ENCODE data around the gene CAPN9.

The CAPN9 gene

DNA sequence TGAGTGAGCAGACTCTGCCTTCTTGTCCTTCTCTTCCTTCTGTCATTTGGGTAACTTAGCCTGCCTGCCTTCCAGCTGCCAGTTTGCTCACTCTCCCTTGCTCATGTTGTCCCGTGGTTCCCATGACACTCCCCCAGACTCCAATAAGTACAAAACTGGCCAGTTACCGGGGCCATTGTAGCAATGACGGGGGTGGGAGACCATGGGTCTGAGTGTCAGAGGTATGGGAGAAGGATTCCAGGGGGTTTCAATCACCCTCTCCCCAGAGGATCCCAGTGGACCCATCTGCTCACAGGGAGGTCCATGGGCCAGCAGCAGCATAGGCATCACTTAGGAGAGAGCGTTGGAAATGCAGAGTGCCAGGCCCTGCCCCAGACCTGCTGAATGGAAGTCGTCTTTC lies 51.3 kb downstream of the CAPN9 start:
- DNase-seq = no peak

DNA sequence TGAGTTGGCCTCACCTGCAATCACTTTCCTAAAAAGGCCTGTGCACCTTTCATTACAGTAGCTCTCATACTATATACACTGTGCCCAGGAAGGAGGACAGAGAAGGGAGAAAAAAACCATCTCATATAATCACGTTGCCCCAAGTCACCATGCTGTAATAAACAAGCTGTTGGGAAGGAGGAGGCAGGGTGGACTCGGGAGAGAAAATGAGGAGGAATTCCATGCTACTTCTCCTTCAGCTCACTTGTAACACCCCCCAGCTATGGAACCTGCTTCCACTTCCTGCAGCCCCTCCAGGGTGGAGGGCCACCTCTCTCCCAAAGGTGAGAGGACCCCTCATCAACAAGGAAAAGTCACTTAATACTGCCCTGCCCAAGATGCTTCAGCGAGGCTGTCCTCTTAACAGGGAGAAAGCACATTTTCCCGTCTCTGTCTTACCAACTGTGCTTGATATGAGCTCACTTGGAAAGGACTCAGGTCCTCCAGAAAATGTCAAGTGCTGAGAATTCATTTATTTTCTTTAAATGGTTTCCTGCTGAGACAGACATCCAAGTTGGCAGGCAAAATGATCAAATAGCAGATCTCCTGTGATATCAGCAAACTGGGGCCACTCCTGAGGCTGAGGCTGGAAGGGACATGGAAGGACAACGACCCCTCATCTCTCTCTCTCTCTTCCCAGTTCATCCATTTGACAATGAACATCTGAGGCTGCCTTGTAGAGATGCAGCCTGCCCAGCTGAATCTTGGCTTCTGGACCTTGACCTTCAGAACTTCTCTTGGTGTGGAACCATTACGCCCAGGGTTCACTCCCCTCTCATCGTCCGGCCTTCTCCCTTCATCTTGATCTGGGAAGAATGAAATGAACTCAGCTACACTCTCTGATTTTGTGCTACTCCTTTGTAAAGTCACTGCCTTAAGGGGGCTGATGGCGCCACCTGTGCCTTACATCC lies 54.0 kb downstream of the CAPN9 start:
- no peak for DNase-seq

- no peak for DNase-seq
Measured at GRCh38 chr1:230804396-230804795, 57.2 kb downstream of the CAPN9 start.

DNA sequence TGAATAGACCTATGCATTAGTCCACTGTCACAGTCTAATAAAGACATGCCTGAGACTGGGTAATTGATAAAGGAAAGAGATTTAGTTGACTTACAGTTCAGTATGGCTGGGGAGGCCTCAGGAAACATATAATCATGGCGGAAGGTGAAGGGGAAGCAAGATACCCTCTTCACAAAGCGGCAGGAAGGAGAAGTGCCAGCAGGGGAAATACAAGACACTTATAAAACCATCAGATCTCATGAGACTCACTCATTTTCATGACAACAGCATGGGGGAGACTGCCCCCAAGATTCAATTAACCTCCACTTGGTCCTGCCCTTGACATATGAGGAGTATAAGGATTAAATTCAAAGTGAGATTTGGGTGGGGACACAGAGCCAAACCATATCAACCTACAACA lies 59.4 kb downstream of the CAPN9 start:
- DNase-seq = no peak

- no peak for DNase-seq
Measured at GRCh38 chr1:230807029-230807428, 59.8 kb downstream of the CAPN9 start.

DNA sequence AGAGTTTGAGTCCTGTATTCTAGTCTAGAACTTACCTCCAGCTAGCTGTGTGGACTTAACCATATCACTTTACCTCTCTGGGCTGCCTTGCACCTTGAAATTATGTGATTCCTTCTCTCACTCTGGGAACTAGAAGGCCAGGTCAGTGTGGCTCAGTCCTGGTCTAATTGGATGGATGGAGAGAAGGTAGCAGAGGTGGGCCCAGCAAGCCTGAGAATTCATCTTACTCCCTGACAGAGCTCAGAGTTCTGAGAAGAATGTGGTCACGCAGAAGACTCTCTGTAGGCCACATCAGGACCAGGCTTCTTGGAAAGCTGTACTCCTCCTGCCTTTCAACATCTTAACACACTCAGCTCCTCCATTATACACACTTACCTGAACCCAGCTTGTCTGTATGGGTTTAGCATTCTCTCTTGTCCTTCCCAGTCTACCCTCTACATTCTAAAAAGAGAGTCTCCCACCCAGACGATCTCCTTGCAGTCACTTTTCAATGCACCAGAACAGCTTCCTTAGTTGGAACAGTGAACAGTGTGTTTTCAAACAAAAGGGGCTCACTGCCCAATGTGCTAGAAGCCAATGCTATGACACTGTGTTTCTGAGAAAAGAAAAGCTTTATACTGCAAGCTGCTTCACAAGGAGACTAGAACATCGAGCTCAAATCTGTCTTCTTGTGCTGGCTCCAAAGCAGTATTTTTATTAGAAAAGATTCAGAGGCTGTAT lies 60.5 kb downstream of the CAPN9 start:
- no peak for DNase-seq

GRCh38 chr1:230808281-230808872 lies 61.2 kb downstream of the CAPN9 start:
- no peak for DNase-seq

DNA sequence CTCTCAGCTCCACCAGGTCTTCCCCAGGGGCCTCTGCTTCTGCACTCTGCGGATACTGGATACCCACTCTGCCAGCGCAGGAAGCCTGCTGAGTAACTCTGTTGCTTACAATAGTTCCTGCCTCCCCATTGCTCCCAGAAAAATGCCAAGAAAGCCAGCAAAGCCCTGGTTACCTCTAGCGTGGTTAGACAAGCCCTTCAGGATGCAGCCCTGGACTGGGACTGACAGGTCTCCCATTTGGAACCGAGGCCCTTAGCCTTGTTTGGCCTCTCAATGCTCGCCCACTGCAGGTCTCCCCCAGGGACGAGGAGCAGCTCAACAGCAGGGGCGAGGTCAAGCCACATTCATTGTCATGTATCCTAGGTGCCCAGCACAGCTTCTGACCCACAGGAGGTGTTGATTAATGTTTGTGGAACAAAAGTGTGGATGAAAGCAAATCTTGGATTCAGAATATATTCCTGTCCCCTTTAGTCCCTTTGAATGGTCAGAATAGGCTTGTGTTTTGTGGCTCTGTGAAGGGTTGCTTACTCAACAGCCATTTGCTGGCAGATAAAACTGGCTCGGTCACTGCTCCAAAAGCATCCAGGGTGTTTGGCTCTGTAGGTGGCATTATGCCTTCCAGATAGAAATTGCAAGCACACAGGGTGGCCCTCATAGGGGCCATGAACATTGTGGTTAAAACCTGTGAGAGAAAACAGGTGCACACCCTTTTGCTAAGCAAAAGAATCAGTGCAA lies 62.2 kb downstream of the CAPN9 start:
- DNase-seq = no peak

GRCh38 chr1:230812568-230812967 lies 65.4 kb downstream of the CAPN9 start:
- DNase-seq = no peak

DNA sequence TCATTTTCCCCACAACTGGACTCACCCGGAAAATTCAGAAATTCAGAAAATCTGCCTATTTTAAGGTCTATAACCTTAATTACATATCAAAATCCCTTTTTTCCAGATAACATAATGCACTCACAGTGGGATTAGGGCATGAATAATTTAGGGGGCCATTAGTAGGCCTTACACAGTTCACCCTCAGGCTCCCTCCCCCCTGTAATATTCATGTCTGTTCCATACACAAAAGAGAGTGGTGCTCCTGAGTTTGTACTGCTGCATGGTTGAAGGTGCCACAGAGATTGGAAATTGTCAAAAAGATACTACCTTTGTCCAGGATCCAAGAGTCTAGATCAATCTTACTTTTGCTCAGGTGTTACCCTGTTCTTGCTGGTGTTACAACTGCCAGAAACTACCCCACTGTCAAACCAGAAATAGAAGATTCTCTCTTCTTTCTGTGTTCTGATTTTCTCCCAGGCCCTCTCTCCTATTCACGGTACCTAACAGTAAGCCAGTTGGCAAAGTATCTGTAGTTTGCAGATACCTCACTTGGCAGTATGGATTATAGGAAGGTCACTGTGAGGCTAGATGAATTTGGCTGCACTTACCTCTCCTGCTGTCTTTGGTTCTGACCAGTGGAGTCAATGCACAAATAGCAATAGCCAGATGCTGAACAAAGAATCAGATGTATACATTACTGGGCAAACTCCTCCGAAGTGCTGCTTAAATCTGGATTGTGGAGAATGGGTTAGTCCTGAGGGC lies 67.9 kb downstream of the CAPN9 start:
- no peak for DNase-seq

DNA sequence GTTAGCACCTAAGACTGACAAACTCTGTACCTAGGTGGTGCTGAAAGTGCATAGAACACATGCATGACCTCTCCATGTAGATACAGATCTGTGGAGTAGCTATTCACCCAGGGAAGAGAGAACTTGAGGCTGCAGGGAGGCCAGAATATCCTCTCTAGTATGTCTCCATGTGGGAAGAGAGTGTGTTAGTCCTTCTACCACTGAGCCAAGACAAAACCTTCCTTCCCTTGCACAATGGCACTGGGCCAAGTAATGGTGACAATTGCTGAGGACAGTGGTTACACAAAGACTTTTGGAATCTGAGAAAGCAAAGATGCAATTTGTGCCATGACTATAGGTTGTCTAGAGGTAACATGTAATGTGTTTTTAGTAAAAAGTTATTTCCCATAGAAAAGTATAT lies 68.8 kb downstream of the CAPN9 start:
- DNase-seq = no peak

DNA sequence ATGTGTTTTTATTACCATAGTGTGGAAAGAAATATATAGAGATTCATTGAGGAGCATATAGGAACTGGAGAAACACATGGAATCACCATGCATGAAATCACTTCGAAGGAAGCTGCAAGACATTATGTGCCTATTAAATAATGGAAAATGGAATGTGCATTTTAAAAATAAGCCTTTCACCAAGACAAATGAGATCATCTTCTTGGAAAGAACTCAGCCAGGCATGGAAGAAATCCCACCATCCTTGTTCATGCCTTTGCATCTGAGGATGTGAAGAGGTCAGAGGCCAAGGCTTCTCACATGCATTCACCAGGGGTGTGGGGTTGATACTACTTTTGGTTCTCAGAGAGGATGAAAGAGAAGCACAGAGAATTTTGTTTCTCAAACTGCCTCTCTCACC lies 71.2 kb downstream of the CAPN9 start:
- no peak for DNase-seq

DNA sequence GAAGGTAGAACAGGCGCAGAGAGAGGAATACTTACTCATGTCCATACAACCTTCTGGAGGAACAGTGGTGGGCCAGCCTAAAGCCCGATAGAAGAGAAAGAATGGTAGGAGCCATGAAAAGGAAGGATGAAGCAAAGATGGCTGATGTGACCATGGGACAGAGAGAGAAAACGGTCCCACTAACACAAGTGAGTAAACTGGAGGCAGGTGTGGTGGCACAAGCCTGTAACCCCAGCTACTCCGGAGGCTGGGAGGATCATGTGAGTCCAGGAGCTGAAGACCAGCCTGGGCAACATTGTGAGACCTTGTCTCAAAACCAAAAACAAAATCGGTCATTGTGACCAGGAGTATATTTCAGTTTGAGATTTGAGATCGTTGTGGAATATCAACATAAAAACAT lies 71.7 kb downstream of the CAPN9 start:
- no peak for DNase-seq

GRCh38 chr1:230819976-230820375 lies 72.8 kb downstream of the CAPN9 start:
- no peak for DNase-seq

- DNase-seq = no peak
Measured at GRCh38 chr1:230820568-230820967, 73.4 kb downstream of the CAPN9 start.

GRCh38 chr1:230821346-230821745 lies 74.2 kb downstream of the CAPN9 start:
- DNase-seq = no peak

DNA sequence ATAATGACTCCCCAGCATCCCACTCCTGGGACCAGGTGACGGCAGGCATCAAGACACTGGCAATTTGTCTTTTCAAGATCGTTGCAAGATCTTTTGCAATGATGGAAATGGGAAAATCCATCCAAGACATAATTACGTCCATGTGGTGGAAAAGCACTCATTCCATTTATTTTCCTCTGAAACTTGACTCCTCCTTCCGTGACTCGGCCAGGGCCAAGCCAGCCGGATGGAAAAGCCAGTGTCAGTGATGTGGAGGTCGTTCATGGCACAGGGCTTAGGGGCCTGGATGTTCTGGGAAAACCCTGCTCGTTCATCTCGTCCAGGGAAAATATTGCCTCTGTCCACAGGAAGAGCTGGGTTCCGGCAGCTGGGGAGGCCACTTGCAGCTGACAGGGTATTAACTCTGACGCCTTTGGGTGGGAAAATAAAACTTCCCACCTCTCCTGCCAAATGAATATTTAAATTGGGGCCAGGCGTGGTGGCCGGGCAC lies 74.9 kb downstream of the CAPN9 start:
- DNase-seq = no peak

GRCh38 chr1:230823426-230823825 lies 76.2 kb downstream of the CAPN9 start:
- DNase-seq = no peak

- DNase-seq = no peak
Measured at GRCh38 chr1:230823931-230824381, 76.8 kb downstream of the CAPN9 start.

DNA sequence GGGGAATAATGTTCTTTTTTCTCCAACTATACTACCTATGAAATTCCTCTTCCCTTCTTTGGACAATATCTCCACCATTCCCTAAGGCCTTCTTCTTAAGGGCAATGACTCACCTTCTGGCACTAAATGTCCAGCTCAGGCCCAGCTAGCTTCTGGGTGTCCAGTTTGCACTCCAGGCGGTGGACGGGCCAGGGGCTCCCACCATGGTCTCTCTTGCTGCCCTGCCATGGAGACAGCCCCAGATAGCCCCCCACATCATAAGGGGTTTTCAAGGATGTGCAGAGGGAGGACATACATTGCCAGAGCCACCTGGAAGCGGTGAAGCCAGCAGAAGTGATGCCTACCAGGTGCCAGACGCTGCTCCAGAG lies 77.3 kb downstream of the CAPN9 start:
- DNase-seq = no peak

DNA sequence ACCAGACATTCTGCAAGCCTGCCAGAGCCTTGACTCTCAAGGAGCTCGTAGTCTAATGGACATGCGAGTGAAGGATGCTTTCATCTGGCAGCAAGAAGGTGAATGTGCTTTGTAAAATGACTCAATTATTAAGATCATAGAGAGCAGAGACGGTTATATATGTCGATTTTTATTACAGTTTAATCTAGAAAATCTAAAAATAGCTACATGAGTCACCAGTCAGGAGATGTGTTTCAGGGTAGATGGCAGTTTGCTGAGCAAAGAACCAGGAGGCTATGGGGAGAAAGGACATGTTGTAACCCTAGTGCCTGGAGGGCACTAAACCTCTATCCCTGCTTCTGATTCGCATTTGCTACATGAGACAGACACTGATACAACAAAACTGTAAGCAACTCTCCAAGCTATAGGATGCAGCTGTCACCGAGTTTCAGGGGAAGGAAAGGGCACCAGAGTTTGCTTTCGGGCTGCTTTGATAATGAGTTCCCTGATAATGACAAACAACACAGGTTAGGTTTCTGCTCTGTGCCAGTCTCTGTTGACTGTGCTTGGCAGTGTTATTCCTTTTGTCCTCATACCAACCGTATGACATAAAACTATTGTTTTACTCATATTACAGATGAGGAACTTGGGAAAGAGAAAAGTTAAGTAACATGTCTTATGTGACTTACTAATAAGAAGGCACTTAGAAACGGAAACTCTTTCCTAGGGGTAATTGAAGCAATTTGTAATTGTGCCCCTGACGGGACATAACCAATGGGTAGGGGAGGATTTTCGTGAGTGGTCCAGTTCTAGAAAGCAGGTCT lies 77.9 kb downstream of the CAPN9 start:
- no peak for DNase-seq

Data from stimulated activated CD4-positive, alpha-beta T cell treated with anti-CD3 and anti-CD28 coated beads, Interleukin-2, amount 100 ng/mL, for 24 hours (primary cell).